GM18520 (cell line): Measurements from ENCODE around the gene TERT.

ENCODE experiments used
- ATAC-seq: cut with Tn5 transposase; IDR thresholded peaks from one replicate; pipeline ENCODE4 v1.9.1; 2021; ENCODE audit not compliant: unreplicated experiment

TERT gene

GRCh38 chr5:1209896-1210776 lies 84.7 kb downstream of the TERT start:
- ATAC-seq = no peak

GRCh38 chr5:1209489-1209852 lies 85.4 kb downstream of the TERT start:
- ATAC-seq = no peak

- no peak for ATAC-seq
These were observed 86.0 kb downstream of the TERT start for GRCh38 chr5:1208743-1209488.

GRCh38 chr5:1208221-1208742 lies 86.6 kb downstream of the TERT start:
- ATAC-seq = no peak

- no peak for ATAC-seq
These were observed 87.3 kb downstream of the TERT start for GRCh38 chr5:1207555-1207954.

GRCh38 chr5:1206521-1207412 lies 88.1 kb downstream of the TERT start:
- no peak for ATAC-seq

- ATAC-seq = no peak
These were observed 89.3 kb downstream of the TERT start for GRCh38 chr5:1205255-1206180.

- ATAC-seq = no peak
These were observed 90.1 kb downstream of the TERT start for GRCh38 chr5:1204693-1205242.

GRCh38 chr5:1203968-1204692 lies 90.7 kb downstream of the TERT start:
- no peak for ATAC-seq

GRCh38 chr5:1203311-1203967 lies 91.4 kb downstream of the TERT start:
- ATAC-seq = no peak
